Left hindlimb (tissue), 1 donor: ENCODE results near the gene CLECL1.
"Not testable (repeated sequence)": the region's sequence is repeated elsewhere in the genome, so short reads cannot be mapped to it uniquely, and the experiment has no call there.

Source experiments
- DNase-seq: peaks from one replicate; pipeline ENCODE4 v3.0.0-alpha.2; 2018

Gene CLECL1

DNA sequence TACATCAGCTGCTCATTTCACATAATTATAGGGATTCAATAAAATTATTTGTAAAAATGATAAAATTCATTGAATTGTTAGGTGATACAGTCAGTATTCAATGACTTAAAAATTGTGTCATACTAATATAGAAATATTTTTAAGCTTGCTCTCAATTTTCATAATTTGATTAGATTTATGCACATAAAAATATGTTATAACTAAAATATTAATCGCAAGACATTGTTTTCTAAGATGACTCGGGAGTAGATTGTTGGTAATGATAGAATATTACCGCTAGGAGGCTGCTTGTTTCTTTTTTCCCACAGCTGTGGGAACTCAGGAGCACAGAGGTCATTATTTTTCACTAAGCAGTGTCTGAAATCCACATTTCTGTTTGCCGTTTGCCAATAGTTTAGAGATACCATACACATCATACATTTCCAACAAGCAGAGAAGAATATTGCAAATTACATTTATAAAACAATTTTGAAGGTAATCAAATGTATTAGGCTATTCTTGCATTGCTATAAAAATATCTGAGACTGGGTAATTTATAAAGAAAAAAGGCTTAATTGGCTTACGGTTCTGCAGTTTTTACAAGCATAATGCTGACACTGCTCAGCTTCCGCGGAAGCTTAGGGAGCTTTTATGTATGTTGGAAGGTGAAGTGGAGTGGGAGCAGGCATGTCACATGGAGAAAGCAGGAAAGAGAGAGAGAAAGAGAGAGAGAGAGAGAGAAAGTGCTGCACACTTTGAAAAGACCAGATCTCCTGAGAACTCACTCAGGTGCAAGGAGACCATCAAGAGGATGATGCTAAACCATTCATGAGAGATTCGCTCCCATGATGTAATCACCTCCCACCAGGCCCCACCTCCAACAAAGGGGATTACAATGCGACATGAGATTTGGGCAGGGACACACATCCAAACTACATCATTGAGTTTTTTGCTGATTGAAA lies 18.6 kb upstream of the CLECL1 start:
- DNase-seq: no peak

DNA sequence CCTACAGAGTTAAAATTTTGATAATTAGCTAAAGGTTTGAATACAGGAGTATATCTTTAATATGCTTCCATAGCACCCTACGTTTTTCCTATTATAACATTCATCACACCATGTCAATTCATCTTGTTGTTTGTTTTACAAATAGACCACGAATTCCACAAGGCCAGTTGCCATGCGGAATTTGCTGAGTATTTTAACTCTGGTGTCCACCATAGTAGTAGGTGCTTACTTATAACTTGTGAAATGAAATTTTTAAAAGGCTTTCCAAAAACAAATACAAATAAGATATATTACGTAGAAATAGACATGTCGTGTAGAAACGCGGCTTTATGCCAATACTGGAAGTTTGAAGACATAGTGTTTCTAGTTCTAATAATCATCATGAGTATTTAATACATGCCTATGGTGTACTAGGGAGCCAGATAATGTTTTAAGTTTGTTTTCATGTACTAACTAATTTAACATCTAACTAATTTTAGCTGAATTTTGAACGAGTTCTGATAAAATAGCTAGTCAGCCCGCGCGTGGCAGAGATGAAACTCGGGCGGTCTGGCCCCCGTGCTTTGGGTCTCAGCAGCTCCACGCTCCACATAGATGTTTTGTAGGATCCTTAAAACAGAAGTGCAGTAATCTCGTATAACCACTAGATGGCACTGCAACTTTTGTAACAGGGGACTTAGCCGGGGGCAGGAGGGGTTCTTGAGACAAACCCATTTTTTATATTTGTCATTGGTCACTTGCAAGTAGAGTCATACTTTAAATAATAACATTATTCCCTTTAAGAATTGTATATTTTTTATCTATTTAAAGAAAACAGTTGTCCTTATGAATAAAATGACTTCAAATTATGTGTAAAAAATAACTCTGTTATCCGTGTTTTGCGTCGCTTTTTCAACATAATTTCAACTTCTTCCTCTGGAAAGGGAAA lies 17.6 kb upstream of the CLECL1 start:
- DNase-seq: peak; percentile 38

DNA sequence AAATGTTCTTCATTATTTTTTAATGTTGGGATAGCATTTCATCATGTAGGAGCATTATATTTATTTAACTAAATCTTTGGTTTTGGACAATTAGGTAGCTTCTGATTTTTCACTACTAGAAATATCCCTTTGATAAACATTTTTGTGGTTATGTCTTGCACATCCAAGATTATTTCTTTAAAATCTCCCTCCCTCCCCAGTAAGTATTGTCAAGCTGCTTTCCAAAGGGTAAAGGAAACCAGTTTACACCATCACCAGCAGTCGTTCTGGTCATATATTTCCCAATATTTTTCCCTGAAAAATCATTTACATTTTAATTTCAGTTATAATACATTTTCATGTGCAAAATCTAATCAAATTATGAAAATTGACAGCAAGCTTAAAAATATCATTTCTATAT lies 16.7 kb upstream of the CLECL1 start:
- no peak for DNase-seq

DNA sequence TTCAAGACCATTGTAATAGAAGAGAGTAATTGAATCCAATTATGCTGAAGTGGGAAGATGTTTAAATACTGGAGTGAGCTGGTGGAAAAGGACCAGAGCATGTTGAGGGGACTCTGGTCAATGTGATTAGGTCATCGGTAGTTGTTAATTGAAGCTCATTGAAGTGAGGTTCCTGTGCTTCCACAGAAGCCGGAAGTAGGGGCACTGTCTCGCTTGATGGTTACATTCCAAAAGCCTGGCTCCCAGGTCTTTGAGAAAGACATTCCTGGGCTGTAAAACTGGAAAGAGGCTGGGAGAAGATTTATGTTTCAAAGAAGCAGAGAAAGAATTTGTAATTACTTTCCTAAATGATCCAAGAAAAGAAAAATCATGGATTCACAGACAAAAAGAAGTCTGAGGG lies 12.3 kb upstream of the CLECL1 start:
- no peak for DNase-seq

DNA sequence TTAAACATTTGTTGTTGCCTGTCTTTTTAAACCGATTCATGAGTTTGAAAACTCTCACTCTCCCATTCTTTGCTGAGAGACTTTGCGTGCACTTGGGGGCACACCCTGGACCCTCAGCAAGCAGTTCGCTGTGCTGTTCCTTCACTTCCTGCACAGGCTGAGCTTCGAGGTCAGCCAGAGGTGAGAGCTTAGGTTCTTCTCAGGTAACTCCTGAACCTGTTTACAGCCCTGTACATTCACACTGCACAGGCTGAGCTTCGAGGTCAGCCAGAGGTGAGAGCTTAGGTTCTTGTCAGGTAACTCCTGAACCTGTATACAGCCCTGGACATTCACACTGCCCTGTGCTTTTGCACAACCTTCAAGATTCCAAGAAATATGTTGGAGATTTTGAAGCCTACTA lies 9.8 kb upstream of the CLECL1 start:
- DNase-seq: no peak

DNA sequence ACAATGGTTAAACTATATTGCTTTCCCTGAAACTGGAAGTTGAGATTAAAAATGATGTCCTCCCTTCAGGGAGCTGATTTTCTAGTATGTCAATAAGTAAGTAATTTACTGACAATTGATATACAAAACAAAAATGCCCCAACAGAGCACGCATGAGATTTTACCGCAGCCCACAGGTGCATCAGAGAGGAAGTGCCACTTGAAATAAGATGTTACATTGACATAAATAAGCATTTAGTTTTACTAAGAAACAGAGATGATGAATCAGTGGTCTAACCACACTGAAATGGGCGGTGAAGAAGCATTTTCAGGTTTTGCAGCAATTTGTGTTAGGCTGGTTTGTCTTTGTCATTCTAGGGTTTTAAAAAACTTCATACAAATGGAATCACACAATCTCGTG lies 8.8 kb upstream of the CLECL1 start:
- DNase-seq: no peak

DNA sequence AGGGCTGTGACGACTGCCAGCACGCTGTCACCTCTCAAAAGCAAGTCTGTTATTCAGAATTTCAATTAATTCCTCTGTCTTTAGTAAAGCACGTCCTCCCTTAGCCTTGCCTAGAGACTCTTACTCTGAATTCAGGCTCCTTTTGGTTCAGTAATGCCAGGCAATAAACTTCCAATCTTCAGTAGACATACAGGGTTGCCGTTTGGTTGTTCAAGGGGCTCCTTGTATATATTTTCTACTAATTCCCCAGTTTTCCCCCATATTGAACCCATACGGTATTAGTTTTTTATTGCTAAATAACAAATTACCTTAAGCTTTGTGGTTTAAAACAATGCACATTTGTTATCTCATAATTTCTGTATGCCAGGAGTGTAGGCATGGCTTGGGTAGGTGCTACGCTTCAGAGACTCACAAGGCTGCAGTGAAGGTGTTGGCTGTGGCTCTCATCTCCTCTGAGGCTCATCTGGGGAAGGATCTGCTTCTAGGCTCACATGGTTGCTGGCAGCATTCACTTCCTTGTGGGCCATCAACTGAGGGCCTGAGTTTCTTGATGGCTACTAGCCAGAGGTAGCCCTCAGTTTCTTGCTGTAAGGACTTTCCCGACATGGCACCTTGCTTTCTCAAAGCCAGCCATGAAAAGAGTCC lies 7.3 kb upstream of the CLECL1 start:
- DNase-seq: no peak

DNA sequence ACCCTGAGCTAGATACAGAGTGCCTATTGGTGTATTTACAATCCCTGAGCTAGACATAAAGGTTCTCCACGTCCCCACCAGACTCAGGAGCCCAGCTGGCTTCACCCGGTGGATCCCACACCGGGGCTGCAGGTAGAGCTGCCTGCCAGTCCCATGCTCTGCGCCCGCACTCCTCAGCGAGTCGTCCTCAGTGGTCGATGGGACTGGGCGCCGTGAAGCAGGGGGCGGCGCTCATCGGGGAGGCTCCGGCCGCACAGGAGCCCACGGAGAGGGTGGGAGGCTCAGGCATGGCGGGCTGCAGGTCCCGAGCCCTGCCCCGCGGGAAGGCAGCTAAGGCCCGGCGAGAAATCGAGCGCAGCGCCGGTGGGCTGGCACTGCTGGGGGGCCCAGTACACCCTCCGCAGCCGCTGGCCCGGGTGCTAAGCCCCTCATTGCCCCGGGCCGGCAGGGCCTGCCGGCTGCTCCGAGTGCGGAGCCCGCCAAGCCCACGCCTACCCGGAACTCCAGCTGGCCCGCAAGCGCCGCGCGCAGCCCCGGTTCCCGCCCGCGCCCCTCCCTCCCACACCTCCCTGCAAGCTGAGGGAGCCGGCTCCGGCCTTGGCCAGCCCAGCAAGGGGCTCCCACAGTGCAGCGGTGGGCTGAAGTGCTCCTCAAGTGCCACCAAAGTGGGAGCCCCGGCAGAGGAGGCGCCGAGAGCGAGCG lies 6.7 kb upstream of the CLECL1 start:
- not testable (repeated sequence) for DNase-seq

DNA sequence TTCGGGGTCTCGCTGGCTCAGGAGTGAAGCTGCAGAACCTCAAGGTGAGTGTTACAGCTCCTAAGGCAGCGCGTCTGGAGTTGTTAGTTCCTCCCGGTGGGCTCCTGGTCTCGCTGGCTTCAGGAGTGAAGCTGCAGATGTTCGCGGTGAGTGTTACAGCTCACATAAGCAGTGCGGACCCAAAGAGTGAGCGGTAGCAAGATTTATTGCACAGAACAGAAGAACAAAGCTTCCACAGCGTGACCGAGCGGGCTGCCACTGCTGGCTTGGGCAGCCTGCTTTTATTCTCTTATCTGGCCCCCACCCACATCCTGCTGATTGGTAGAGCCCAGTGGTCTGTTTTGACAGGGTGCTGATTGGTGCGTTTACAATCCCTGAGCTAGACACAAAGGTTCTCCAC lies 6.0 kb upstream of the CLECL1 start:
- not testable (repeated sequence) for DNase-seq

DNA sequence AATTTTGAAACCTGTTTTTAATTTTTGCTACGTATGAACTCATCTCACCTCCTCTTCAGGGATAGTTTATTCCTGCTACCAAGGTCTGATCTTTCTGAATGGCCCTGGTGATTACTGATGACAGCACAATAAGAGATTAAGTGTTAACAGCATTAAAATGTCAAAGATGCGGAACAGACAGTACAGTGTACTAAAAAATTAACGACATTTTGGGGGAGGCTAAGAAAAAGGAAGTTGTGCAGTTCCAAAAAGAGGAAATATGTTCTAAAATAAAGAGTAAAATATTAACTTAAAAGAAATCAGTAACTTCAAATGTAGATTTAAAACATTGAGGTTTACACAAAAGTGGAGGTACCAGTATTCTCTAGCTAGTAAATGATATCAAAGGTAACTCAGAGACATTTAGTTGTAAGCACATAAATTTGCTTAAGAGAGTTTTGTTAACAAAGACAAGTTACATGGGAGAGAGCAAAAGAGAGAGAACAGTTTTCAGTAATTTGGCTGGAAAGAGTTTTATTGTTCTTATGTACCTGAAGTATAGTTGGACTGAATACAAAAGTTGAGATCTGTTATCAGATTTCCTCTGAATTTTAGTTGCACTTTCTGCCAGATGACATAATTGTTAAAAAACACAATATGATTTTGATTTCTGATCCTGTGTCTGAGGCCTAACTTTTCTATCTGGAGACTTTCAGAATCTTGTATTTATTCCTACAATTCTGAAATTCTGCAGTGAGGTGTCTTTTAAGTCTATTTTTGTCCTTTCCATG lies 4.2 kb upstream of the CLECL1 start:
- no peak for DNase-seq

DNA sequence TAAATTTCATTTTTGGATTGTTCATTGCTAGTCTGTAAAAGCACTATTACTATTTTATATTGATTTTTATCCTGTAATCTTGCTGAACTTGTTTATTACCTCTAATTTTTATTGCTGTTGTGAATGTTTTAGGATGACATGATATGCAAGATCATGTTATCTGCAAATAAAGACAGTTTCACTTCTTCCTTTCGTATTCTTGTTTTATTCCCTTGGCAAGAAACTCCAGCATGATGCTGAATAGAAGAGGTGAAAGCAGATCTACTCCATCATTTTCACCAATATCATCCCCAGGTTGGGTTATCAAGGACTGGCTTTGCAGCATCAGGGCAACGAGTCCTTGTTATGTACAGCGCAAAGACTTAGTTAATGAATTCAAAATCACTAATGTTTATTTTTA lies 2.7 kb upstream of the CLECL1 start:
- no peak for DNase-seq

DNA sequence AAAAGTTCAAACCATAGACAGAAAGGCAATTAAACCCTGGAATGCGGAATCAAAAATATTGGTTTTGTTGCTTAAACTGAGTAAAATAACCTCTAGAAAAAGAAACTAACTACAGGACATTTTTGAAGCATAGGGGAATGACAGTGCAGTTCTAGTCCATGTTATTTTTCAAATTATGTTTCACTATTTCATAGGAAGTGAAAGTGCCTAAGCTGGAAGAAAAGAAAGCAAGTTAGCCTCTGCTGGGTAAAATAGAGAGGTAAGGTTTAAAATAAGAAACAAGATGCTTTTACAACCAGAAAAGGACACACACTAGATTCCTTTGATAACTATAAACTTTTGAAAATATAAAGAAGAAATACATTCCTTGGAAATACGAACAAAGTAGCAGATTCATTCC lies 1.1 kb downstream of the CLECL1 start:
- no peak for DNase-seq

DNA sequence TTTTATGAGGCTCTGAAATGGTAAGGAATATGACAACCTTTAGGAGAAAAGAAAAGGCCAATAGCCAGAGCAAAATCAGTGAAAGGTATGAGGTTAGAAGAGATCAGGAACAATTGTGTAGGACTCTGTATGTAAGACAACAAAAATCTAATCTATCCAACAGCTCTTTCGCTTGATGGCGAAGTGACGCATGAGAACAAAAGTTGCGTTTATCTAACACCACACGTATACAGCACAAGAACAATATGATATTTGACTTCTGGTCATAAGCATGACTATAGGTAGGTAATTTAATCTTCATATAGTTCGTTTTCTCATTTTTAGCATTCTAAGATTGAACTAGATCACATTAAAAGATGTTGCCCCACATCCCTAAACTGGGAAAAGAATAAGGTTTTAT lies 1.5 kb downstream of the CLECL1 start:
- no peak for DNase-seq

DNA sequence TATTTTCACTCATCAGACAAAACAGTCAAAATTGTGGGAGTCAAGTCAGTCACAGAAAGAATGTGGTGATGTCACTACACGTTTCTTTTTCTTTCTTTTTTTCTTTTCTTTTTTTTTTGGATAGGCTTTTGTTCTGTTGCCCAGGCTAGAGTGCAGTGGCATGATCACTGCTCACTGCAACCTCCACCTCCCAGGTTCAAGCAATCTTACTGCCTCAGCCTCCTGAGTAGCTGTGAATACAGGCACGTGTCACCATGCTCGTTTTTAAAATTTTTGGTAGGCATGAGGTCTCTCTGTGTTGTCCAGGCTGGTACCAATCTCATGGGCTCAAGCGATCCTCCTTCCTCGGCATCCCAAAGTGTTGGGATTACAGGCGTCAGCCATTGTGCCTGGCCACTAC lies 2.3 kb downstream of the CLECL1 start:
- DNase-seq: no peak

DNA sequence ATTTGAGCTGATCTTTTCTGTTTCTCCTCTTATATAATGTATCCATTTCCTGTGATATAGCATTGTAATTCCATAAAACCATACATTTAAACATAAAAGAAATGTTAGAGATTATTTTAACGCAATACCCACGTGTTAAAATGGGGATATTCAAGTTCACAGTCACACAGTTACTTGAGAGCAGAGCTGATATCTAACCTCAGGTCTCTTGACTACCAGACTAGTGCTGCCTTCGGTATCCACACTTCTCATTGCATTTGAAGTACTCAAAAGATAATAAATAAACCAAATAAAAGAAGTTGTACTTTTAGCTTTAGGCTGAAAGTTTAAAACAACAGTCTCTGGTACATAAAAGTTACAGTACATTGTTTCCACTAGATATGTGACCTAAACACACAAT lies 2.9 kb downstream of the CLECL1 start:
- no peak for DNase-seq

DNA sequence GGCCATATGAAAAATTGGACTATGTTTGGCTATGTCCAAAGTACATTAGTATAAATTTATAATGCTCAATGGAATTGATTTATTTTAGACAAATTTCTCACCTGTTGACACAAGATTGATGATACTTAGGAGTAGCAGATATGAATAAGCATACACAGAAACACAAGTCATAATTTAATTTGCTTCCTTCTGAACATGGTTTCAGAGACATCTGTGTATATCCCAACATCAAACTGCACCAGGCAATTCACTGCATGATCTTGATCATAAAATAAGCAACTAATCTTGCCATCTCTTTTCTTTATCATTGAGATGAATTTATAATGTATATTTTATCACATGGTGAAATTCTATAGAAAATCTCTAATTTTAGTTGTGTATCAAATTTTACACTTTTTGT lies 3.8 kb downstream of the CLECL1 start:
- no peak for DNase-seq

DNA sequence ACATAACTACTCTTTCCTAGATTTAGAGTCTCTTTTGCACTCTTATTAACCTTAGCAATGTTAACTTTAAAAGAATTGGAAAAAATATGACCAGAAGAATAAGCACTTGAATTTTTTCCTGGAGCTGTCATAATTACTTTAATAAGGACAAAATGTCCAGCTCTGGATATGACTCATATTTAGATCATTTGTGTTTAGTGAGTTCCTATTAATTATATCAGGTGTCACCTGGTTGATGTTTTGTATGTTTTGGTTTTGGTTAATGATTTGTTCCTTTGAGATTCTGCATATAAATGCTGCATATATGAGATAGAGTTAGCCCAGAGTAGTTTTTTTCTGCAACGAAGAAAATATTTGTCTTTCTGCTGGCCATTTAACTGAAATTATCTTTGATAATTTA lies 5.1 kb downstream of the CLECL1 start:
- no peak for DNase-seq

DNA sequence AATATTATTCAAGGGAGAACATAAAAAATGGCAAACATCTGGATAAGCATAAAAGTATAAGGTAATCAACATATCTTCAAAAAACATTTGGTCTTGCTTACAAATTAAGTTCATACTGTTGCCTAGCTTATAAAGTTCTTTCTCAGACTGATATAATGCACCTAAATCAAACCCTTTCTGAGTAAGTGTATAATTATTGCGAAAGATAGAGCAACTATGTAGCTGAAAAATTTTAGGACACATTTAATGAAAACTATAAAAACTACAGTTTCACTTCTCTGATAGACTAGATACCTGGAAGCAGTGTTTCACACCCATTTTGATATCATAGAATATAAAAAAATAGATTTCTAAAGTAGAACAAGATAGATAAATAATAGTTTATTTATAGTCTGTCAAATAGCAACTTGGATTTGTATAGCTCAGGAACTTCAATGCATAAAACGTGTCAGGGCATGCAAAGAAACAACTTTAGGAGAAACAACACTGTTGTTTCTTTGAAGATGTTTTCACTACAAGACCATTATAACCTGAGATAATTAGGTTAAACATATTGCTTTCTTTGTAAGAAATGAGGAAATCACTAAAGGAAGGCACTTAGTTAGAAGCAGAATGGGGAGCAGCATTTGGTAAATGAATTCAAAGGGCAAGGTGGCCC lies 7.6 kb downstream of the CLECL1 start:
- no peak for DNase-seq

DNA sequence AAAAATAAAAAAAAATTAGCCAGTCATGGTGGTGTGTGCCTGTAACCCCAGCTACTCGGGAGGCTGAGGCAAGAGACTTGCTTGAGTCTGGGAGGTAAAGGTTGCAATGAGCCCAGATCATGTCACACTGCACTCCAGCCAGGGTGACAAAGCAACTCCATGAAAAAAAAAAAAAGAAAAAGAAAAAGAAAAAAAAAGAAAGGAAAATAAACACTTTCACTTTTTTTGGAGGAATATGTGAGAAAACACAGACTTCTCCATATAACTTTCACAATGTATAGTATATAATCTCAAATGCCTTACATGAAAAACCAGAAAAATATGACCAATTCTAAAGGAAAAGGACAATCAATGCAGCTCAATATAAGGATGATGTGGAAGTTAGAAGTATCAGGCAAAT lies 8.9 kb downstream of the CLECL1 start:
- no peak for DNase-seq

DNA sequence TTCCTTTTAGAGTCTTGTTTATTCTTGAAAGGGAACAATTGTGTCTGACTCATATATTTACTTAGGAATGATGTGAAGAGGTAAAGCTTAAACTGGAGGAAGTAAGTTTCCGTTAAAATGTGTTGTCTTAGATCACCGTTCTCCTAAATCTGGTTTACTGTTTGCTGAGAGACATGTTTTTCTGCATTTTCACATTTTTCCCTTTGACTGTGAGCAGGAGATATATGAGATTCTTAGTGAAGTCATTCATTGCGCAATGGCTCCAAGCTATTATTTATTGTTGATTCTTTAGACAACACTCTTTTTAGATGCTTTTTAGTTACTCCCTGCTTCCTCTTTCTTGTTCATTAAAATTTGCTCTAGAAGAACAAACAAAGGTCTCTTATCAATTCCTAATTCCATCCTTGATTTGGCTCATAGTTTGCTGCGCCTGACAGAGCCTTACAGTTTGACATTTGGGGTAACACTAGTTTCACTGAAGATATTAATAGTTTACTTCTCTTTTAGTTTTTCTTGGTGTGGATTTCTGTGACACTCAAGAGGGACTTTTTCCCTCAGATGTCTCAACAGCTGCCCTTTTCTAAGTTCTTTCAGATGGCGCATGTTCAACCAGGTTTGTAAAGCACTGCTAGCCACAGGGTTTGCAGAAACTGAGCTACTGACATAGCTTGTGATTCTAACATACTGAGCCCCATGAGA lies 11.4 kb downstream of the CLECL1 start:
- DNase-seq: no peak

DNA sequence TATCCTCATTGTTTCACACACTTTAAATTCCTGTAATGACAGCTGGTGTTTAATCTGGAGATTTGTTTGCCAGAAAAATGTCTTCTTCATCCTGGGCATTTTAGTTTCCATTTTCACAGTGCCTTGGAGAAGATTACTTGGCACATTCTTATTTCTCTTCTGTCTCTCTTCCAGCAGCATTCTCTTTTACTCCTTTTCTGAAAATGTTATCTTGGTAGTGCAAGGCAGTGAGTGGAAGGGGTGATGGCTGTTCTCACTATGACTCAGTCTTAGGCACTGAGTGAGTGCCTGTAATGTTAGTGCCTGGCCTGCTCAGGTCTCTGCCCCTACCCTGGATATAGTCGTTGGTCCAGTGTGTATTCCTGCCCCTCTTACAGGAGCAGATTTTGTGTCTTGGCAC lies 13.1 kb downstream of the CLECL1 start:
- DNase-seq: no peak
